HG03280 (cell line): ENCODE results near the gene SHKBP1.

ENCODE experiments used
- ATAC-seq: cut with Tn5 transposase; IDR thresholded peaks from one replicate; pipeline ENCODE4 v1.9.1; 2021; ENCODE audit warnings: mild to moderate bottlenecking, moderate library complexity; ENCODE audit not compliant: unreplicated experiment

The SHKBP1 gene

GRCh38 chr19:40600570-40601133 lies 24.0 kb downstream of the SHKBP1 start:
- no peak for ATAC-seq

GRCh38 chr19:40601134-40601974 lies 24.7 kb downstream of the SHKBP1 start, which contains the start of gene LTBP4:
Gene LTBP4, plus strand, starts transcription at chr19:40601369. Its CDS starts 19 bp downstream, at chr19:40601388.
- ATAC-seq = no peak

GRCh38 chr19:40603071-40603388 lies 26.4 kb downstream of the SHKBP1 start:
- ATAC-seq = no peak

GRCh38 chr19:40603389-40604170 lies 26.9 kb downstream of the SHKBP1 start:
- peak; percentile 77 for ATAC-seq

- no peak for ATAC-seq
Measured at GRCh38 chr19:40604171-40604646, 27.5 kb downstream of the SHKBP1 start.

GRCh38 chr19:40604647-40605215 lies 28.1 kb downstream of the SHKBP1 start:
- ATAC-seq = no peak

GRCh38 chr19:40605216-40605971 lies 28.7 kb downstream of the SHKBP1 start:
- ATAC-seq = peak; percentile 26

GRCh38 chr19:40607311-40608239 lies 30.9 kb downstream of the SHKBP1 start:
- ATAC-seq = no peak

- no peak for ATAC-seq
Measured at GRCh38 chr19:40608240-40608621, 31.6 kb downstream of the SHKBP1 start.

GRCh38 chr19:40608957-40609356 lies 32.3 kb downstream of the SHKBP1 start:
- ATAC-seq = no peak

GRCh38 chr19:40609561-40610395 lies 33.1 kb downstream of the SHKBP1 start:
- ATAC-seq = peak; percentile 43

- no peak for ATAC-seq
Measured at GRCh38 chr19:40610396-40611064, 33.9 kb downstream of the SHKBP1 start.

- ATAC-seq = no peak
Measured at GRCh38 chr19:40611096-40611495, 34.4 kb downstream of the SHKBP1 start.

GRCh38 chr19:40611900-40612698 lies 35.4 kb downstream of the SHKBP1 start:
- ATAC-seq = no peak

GRCh38 chr19:40612831-40613689 lies 36.4 kb downstream of the SHKBP1 start:
- ATAC-seq = no peak
